K562 (cell line): ENCODE data around the gene OLFML2A. TPM values are rescaled to one million over a fixed set of nuclear protein-coding genes. Genes with fewer than 3 reads are reported as not detected.

Experiments used
- ATAC-seq: fragments of 200-7000 bp; cut with Tn5 transposase; 3 replicates; pipeline ENCODE4 v1.9.1; 2020; ENCODE audit warnings: moderate library complexity
- BruUV-seq: library from RNA; stranded (reverse); fragments of 400-500 nt; replicated peaks from 2 replicates; lab custom pipeline; 2021; lab: Mats Ljungman, UMichigan
- CTCF ChIA-PET: fragments of 300-600 bp; formaldehyde crosslinking; extraction: SDS; loops from one replicate; lab custom pipeline; 2021; ENCODE audit warnings: low intra/inter-chr PET ratio; lab: Yijun Ruan, JAX
- POLR2A ChIA-PET: fragments of 300-600, 350-650 bp; sonication (Branson Sonifier 250); formaldehyde crosslinking; extraction: SDS; loops from one replicate; lab custom pipeline; 2021; ENCODE audit warnings: antibody characterized with exemption, inconsistent platforms; lab: Yijun Ruan, JAX
- DNase-seq, 4 experiments: peaks; one replicate each; pipeline versions ENCODE4 v3.0.0 to v3.0.0-alpha.2; 2011 to 2018; ENCODE audit warnings: low spot score in 3 of 4, mixed read lengths in 3 of 4; ENCODE audit errors: extremely low read depth in 1 of 4
- FAIRE-seq: peaks from 2 replicates; lab custom pipeline; 2011; peaks lifted over from hg19 to GRCh38; lab: Jason Lieb, UNC
- H2AFZ ChIP-seq: 2 replicates; pipeline ENCODE4 v1.6.0; 2011; ENCODE audit warnings: low read depth, low read length, control low read depth, inconsistent platforms
- H3K27ac ChIP-seq: fragments of 200-600 bp; 3 replicates; pipeline ENCODE4 v1.8.0; 2011; ENCODE audit warnings: low read depth, mild to moderate bottlenecking, control low read depth, inconsistent platforms, low read length, moderate library complexity, mixed read lengths; ENCODE audit errors: extremely low read depth
- H3K27me3 ChIP-seq, 2 experiments: fragments of 300-600 bp in 1 of 2; 2 replicates in 1 of 2; 3 replicates in 1 of 2; pipeline versions ENCODE4 v1.6.0 to v1.8.0; 2011; ENCODE audit warnings: inconsistent platforms in 2 of 2, low read length in 2 of 2, mild to moderate bottlenecking in 1 of 2, mixed read lengths in 1 of 2, moderate library complexity in 1 of 2; ENCODE audit not compliant: control insufficient read depth in 2 of 2, insufficient read depth in 2 of 2
- H3K36me3 ChIP-seq: fragments of 300-600 bp; 3 replicates; pipeline ENCODE4 v1.8.0; 2011; ENCODE audit warnings: mild to moderate bottlenecking, low read length, inconsistent platforms; ENCODE audit not compliant: control insufficient read depth, insufficient read depth
- H3K4me1 ChIP-seq, 2 experiments: fragments of 200-600 bp in 1 of 2; replicated peaks in 1 of 2; 2 replicates in 1 of 2; 3 replicates in 1 of 2; pipeline versions ENCODE4 v1.5.1 to v1.8.0; 2011; ENCODE audit warnings: inconsistent platforms in 2 of 2, low read length in 2 of 2, mild to moderate bottlenecking in 1 of 2, mixed read lengths in 1 of 2, moderate library complexity in 1 of 2; ENCODE audit not compliant: control insufficient read depth in 2 of 2, insufficient read depth in 2 of 2
- H3K4me2 ChIP-seq: 2 replicates; pipeline ENCODE4 v1.6.1; 2011; ENCODE audit warnings: low read length, control low read depth, inconsistent platforms, mixed read lengths; ENCODE audit not compliant: insufficient read depth
- H3K4me3 ChIP-seq: fragments of 200-600 bp; sonication (generic), shearing (Covaris generic); 2 replicates; pipeline ENCODE4 v1.5.1; 2016; ENCODE audit warnings: control low read depth, inconsistent platforms
- H3K79me2 ChIP-seq: fragments of 200-600 bp; 3 replicates; pipeline ENCODE4 v1.8.0; 2011; ENCODE audit warnings: low read length, inconsistent platforms; ENCODE audit not compliant: control insufficient read depth, insufficient read depth
- H3K9ac ChIP-seq, 2 experiments: 2 replicates each; pipeline versions ENCODE4 v1.6.0 to v1.6.1; 2011; ENCODE audit warnings: low read depth in 2 of 2, low read length in 2 of 2, control low read depth in 1 of 2, inconsistent platforms in 1 of 2, mild to moderate bottlenecking in 1 of 2, mixed read lengths in 1 of 2; ENCODE audit not compliant: insufficient read depth in 1 of 2
- H3K9me1 ChIP-seq: one replicate; pipeline ENCODE4 v1.6.0; 2011; ENCODE audit warnings: inconsistent platforms, mild to moderate bottlenecking, low read length, moderate library complexity; ENCODE audit not compliant: control insufficient read depth, insufficient read depth
- H3K9me3 ChIP-seq: replicated peaks from 2 replicates; pipeline ENCODE4 v1.5.1; 2011; ENCODE audit warnings: low read depth, low read length, inconsistent platforms; ENCODE audit not compliant: control insufficient read depth, insufficient read depth
- H4K20me1 ChIP-seq: replicated peaks from 2 replicates; pipeline ENCODE4 v1.6.1; 2011; ENCODE audit warnings: low read length, inconsistent platforms, mixed read lengths; ENCODE audit not compliant: control insufficient read depth, insufficient read depth
- ATF3 ChIP-seq, 2 experiments: fragments of 450-650 bp in 1 of 2; sonication (generic) in 1 of 2; formaldehyde crosslinking in 1 of 2; IDR thresholded peaks in 1 of 2; conservative IDR thresholded peaks in 1 of 2; 2 replicates each; pipeline versions ENCODE4 v1.6.1 to v1.8.1; 2016 to 2023; ENCODE audit warnings: mild to moderate bottlenecking in 2 of 2, moderate library complexity in 2 of 2, inconsistent platforms in 1 of 2, missing genetic modification reagents in 1 of 2
- BACH1 ChIP-seq: fragments of 200-800 bp; sonication (Bioruptor generic); IDR thresholded peaks from 2 replicates; pipeline ENCODE4 v1.6.1; 2016; ENCODE audit warnings: missing genetic modification characterization, missing compliant biosample characterization
- CBFA2T3 ChIP-seq: fragments of 450-650 bp; IDR thresholded peaks from 2 replicates; pipeline ENCODE4 v1.6.1; 2017
- CBX3 ChIP-seq, 2 experiments: IDR thresholded peaks; 1 replicate in 1 of 2; 2 replicates in 1 of 2; pipeline ENCODE4 v1.6.1; 2012; ENCODE audit warnings: inconsistent platforms in 2 of 2, low read length in 2 of 2, borderline replicate concordance in 1 of 2, control low read depth in 1 of 2
- CTBP1 ChIP-seq: fragments of 450-650 bp; IDR thresholded peaks from 2 replicates; pipeline ENCODE4 v1.6.1; 2016; ENCODE audit warnings: borderline replicate concordance
- EP300 ChIP-seq: IDR thresholded peaks from 2 replicates; pipeline ENCODE4 v1.6.1; 2012; ENCODE audit warnings: low read length, improper control_type of control experiment
- MAX ChIP-seq: sonication (generic); formaldehyde crosslinking; IDR thresholded peaks from 2 replicates; pipeline ENCODE4 v1.9.0; 2022; ENCODE audit warnings: mild to moderate bottlenecking, missing genetic modification reagents
- MTA3 ChIP-seq: fragments of 450-650 bp; formaldehyde crosslinking; IDR thresholded peaks from 2 replicates; pipeline ENCODE4 v1.6.1; 2017; ENCODE audit warnings: mild to moderate bottlenecking, borderline replicate concordance
- STAG1 ChIP-seq: sonication (generic); formaldehyde crosslinking; IDR thresholded peaks from 2 replicates; pipeline ENCODE4 v1.5.0; 2020; ENCODE audit warnings: missing genetic modification reagents, borderline replicate concordance
- STAT6 ChIP-seq: sonication (generic); formaldehyde crosslinking; IDR thresholded peaks from 2 replicates; pipeline ENCODE4 v1.8.1; 2023; ENCODE audit warnings: mild to moderate bottlenecking, missing genetic modification reagents
- ZFX ChIP-seq: sonication (generic); formaldehyde crosslinking; IDR thresholded peaks from 2 replicates; pipeline ENCODE4 v1.8.0; 2022; ENCODE audit warnings: mild to moderate bottlenecking, missing genetic modification reagents, moderate library complexity
- ZNF449 ChIP-seq: fragments of 250-450 bp; sonication (Bioruptor Pico); IDR thresholded peaks from 2 replicates; pipeline ENCODE4 v1.8.0; 2022; ENCODE audit warnings: moderate library complexity, mild to moderate bottlenecking, inconsistent platforms
- ZNF583 ChIP-seq: fragments of 250-450 bp; sonication (Bioruptor Pico); IDR thresholded peaks from 2 replicates; pipeline ENCODE4 v1.4.0; 2020
- ZNF76 ChIP-seq: fragments of 250-450 bp; sonication (Bioruptor Pico); IDR thresholded peaks from 2 replicates; pipeline ENCODE4 v1.4.0; 2020; ENCODE audit warnings: mild to moderate bottlenecking, moderate library complexity, borderline replicate concordance
- WGBS: fragments of 100-300 bp; shearing (Covaris generic); methylation state at CpG from one replicate; pipeline ENCODE4 v1.1.6; 2016; ENCODE audit warnings: low coverage, mixed read lengths; ENCODE audit not compliant: insufficient coverage; ENCODE audit errors: missing lambda C conversion rate; 5-methylcytosine and 5-hydroxymethylcytosine counted together
- in situ Hi-C: fragments of 300-500 bp; cut with MboI; formaldehyde crosslinking; loops from 4 replicates; pipeline ENCODE4 v1.15.0; 2018; ENCODE audit warnings: inconsistent platforms, mixed read lengths
- intact Hi-C: fragments of 100-400 bp; cut with micrococcal nuclease; formaldehyde crosslinking; loops from 2 replicates; pipeline ENCODE4 v1.14.2; 2022
- polyA plus RNA-seq, 8 experiments: library from polyadenylated mRNA; depleted of rRNA in 4 of 8; stranded (reverse) in 5 of 8; unstranded in 3 of 8; fragments of >200 nt; fragmentation: Nextera tagmentation in 2 of 8; fragmentation: Illumina TruSeq in 1 of 8; extraction: Ambion mirVana in 2 of 8; extraction: Trizol in 1 of 8; gene quantifications; 2 replicates each; pipeline versions ENCODE4 v1.2.1 to v1.2.3, GENCODE V29; 2011 to 2014; ENCODE audit warnings: inconsistent platforms in 1 of 8, missing spikeins in 1 of 8
- total RNA-seq, 7 experiments: library from RNA; depleted of rRNA in 6 of 7; stranded (reverse); fragments of >200 nt in 6 of 7; fragmentation: Illumina TruSeq in 2 of 7; extraction: Trizol in 2 of 7; gene quantifications; 2 replicates each; pipeline versions ENCODE4 v1.2.1 to v1.2.3, GENCODE V29; 2011 to 2021; ENCODE audit warnings: low replicate concordance in 1 of 7

Gene OLFML2A
- total and polyA plus RNA-seq, 9 of the 15 experiments (the other 6 are each of a cell fraction or from before 2014, with no cell fraction given): 0.16 TPM; not detected in 8

GRCh38 chr9:124818431-124819281 is 41.7 kb downstream of the OLFML2A start:
- Histone ChIP-seq H3K79me2 (no peaks in the 10 kb centered on the region), H3K9me1 (no peaks in the 10 kb centered on the region), H2AFZ (peak overlapping the region; percentile 90), H4K20me1 (no peaks in the 10 kb centered on the region), H3K4me3 (no peak overlapping the region), H3K9ac (peak overlapping the region in 1 of 2 experiments; percentile 84; a peak in 2 of 4 replicates), H3K27me3 (no peaks in the 10 kb centered on the region), H3K4me1 (peaks cover 13 to 14% of the 10 kb centered on the region in 2 experiments), H3K4me2 (peak overlapping the region; percentile 40), H3K9me3 (no peaks in the 10 kb centered on the region), H3K27ac (no peak overlapping the region), H3K36me3 (no peaks in the 10 kb centered on the region)
- DNase-seq (peak in 3 of 4 experiments; percentile 44 to 60 (median 50)), ATAC-seq (peak; percentile 75), FAIRE-seq (peak; percentile 61)
- CTCF ChIA-PET: no interaction called here
- WGBS: 21% methylated on average over 18 of the region's 18 CpGs
- intact Hi-C loops (no loop called here), in situ Hi-C loops (no loop called here)
- POLR2A ChIA-PET: interaction anchor here (0.6 to 1.5 kb wide), 7 partner anchors 11 to 89 kb away, joined by 3 to 5 read pairs (median 4); no protein-coding TSS in a partner anchor
- BruUV-seq: no TSS peak
- TF ChIP-seq MAX (CRISPR knock-in tag) (peak; percentile 62), CBFA2T3 (peak; percentile 18; the same call in 1 of the 2 replicates), ZNF76 (0 out of 2 replicates have a peak, but pooled peaks have one; percentile 17), ZNF583 (CRISPR knock-in tag) (0 out of 2 replicates have a peak, but pooled peaks have one; percentile 5), STAT6 (no peak), ATF3 (IDR thresholded peaks at IDR 0.05) (peak; percentile 63), ATF3 (CRISPR knock-in tag; conservative IDR thresholded peaks at IDR 0.05) (no peak), ZFX (CRISPR knock-in tag) (peak; percentile 26), EP300 (0 out of 2 replicates have a peak, but pooled peaks have one; percentile 21), BACH1 (0 out of 2 replicates have a peak, but pooled peaks have one; percentile 46), CTBP1 (peak; percentile 87; the same call in 1 of the 2 replicates), ZNF449 (CRISPR knock-in tag) (no peak), MTA3 (peak; percentile 61; the same call in 1 of the 2 replicates), CBX3 (IDR thresholded peaks at IDR 0.05; ENCODE audit: borderline replicate concordance in 1 of 2, low read length in 2 of 2) (no peak), STAG1 (CRISPR knock-in tag) (0 out of 2 replicates have a peak, but pooled peaks have one; percentile 0)
